Activated CD4-positive, alpha-beta memory T cell treated with anti-CD3 and anti-CD28 coated beads for 36 hours (primary cell): ENCODE results near the gene DNMT3L. TPM values are rescaled to one million over a fixed set of nuclear protein-coding genes. Genes with fewer than 3 reads are reported as not detected.

ENCODE experiments used
- CTCF ChIA-PET: fragments of 350-600 bp; sonication (Branson Sonifier 250); formaldehyde crosslinking; loops from one replicate; lab custom pipeline; 2021; ENCODE audit warnings: antibody characterized with exemption, inconsistent platforms; lab: Charles Lee
- POLR2A ChIA-PET: fragments of 350-600 bp; sonication (Branson Sonifier 250); formaldehyde crosslinking; loops from one replicate; lab custom pipeline; 2021; ENCODE audit warnings: antibody characterized with exemption; lab: Charles Lee
- DNase-seq: peaks from one replicate; pipeline ENCODE4 v3.0.0-alpha.2; 2020
- H3K27ac Mint-ChIP-seq: one replicate; pipeline ENCODE4 v1.8.0; 2021; ENCODE audit warnings: mixed read lengths
- H3K27me3 Mint-ChIP-seq: one replicate; pipeline ENCODE4 v1.8.0; 2021; ENCODE audit warnings: mixed read lengths
- H3K36me3 Mint-ChIP-seq: one replicate; pipeline ENCODE4 v1.8.0; 2021; ENCODE audit warnings: mixed read lengths
- H3K4me1 Mint-ChIP-seq: one replicate; pipeline ENCODE4 v1.8.0; 2021; ENCODE audit warnings: low read depth, mixed read lengths
- H3K4me3 Mint-ChIP-seq: one replicate; pipeline ENCODE4 v1.8.0; 2021; ENCODE audit warnings: mild to moderate bottlenecking, mixed read lengths
- H3K9me3 Mint-ChIP-seq: one replicate; pipeline ENCODE4 v1.8.0; 2021; ENCODE audit warnings: mixed read lengths
- intact Hi-C: fragments of 100-400 bp; cut with micrococcal nuclease; formaldehyde crosslinking; loops from one replicate; pipeline ENCODE4 v1.15.1; 2023
- total RNA-seq, 2 experiments: library from RNA; stranded (reverse); gene quantifications; one replicate each; pipeline ENCODE4 v1.2.3, GENCODE V29; 2021

DNMT3L gene
- total RNA-seq, 2 experiments from 2014 or later, result not detected

- intact Hi-C loops, result no loop called here
- no peaks in the 10 kb centered on the region for H3K9me3 Mint-ChIP-seq
- peak; percentile 17 for DNase-seq
These were observed 32.0 kb upstream of the DNMT3L start for GRCh38 chr21:44293551-44294231.

GRCh38 chr21:44292812-44293195, 31.1 kb upstream of the DNMT3L start:
- intact Hi-C loops, result no loop called here
- Mint-ChIP-seq H3K27ac (no peak overlapping the region), H3K4me3 (no peak overlapping the region), H3K36me3 (no peaks in the 10 kb centered on the region), H3K9me3 (no peaks in the 10 kb centered on the region), H3K27me3 (peaks cover 1% of the 10 kb centered on the region), H3K4me1 (peaks cover 11% of the 10 kb centered on the region)
- no peak for DNase-seq
- POLR2A ChIA-PET, result no interaction called here
- CTCF ChIA-PET, result interaction anchor here (0.6 kb wide), 1 partner anchor 12 kb away, joined by 3 read pairs; no protein-coding TSS in a partner anchor

More at GRCh38 chr21:44293551-44294231, 32.0 kb upstream of the DNMT3L start:
- Mint-ChIP-seq H3K36me3 (no peaks in the 10 kb centered on the region), H3K27ac (no peak overlapping the region), H3K27me3 (no peaks in the 10 kb centered on the region), H3K4me3 (no peak overlapping the region), H3K4me1 (peaks cover 20% of the 10 kb centered on the region)
- POLR2A ChIA-PET, result no interaction called here
- CTCF ChIA-PET, result no interaction called here

GRCh38 chr21:44291936-44292811, 30.5 kb upstream of the DNMT3L start:
- intact Hi-C loops, result no loop called here
- Mint-ChIP-seq H3K36me3 (no peaks in the 10 kb centered on the region), H3K4me1 (peaks cover 5% of the 10 kb centered on the region), H3K27ac (no peak overlapping the region), H3K9me3 (no peaks in the 10 kb centered on the region), H3K27me3 (peaks cover 3% of the 10 kb centered on the region), H3K4me3 (no peak overlapping the region)
- no peak for DNase-seq
- ChIA-PET CTCF (no interaction called here), POLR2A (no interaction called here)

GRCh38 chr21:44291078-44291935, 29.6 kb upstream of the DNMT3L start:
- peaks cover 5% of the 10 kb centered on the region for H3K4me1 Mint-ChIP-seq
- H3K36me3 Mint-ChIP-seq, result no peaks in the 10 kb centered on the region
- CTCF ChIA-PET, result no interaction called here
- intact Hi-C loops, result no loop called here
- peaks cover 3% of the 10 kb centered on the region for H3K27me3 Mint-ChIP-seq
- no peak overlapping the region for H3K4me3 Mint-ChIP-seq
- POLR2A ChIA-PET, result no interaction called here
- H3K9me3 Mint-ChIP-seq, result no peaks in the 10 kb centered on the region
- H3K27ac Mint-ChIP-seq, result no peak overlapping the region
- no peak for DNase-seq

- CTCF ChIA-PET, result no interaction called here
- Mint-ChIP-seq H3K4me3 (no peak overlapping the region), H3K9me3 (no peaks in the 10 kb centered on the region), H3K36me3 (no peaks in the 10 kb centered on the region), H3K27me3 (peaks cover 3% of the 10 kb centered on the region), H3K4me1 (peaks cover 5% of the 10 kb centered on the region), H3K27ac (no peak overlapping the region)
- DNase-seq, result no peak
- POLR2A ChIA-PET, result no interaction called here
- intact Hi-C loops, result no loop called here
These were observed 28.8 kb upstream of the DNMT3L start for GRCh38 chr21:44290327-44291077.

GRCh38 chr21:44289381-44290010, 27.8 kb upstream of the DNMT3L start:
- POLR2A ChIA-PET, result no interaction called here
- intact Hi-C loops, result no loop called here

GRCh38 chr21:44288251-44289110, 26.8 kb upstream of the DNMT3L start:
- intact Hi-C loops, result no loop called here
- Mint-ChIP-seq H3K27ac (no peak overlapping the region), H3K36me3 (no peaks in the 10 kb centered on the region), H3K4me3 (no peak overlapping the region), H3K9me3 (no peaks in the 10 kb centered on the region), H3K4me1 (no peaks in the 10 kb centered on the region), H3K27me3 (peaks cover 3% of the 10 kb centered on the region)
- ChIA-PET POLR2A (no interaction called here), CTCF (interaction anchor here (2.3 kb wide), 1 partner anchor 9 kb away, joined by 11 read pairs; no protein-coding TSS in a partner anchor)
- DNase-seq, result no peak

More at GRCh38 chr21:44289381-44290010, 27.8 kb upstream of the DNMT3L start:
- H3K4me3 Mint-ChIP-seq, result no peak overlapping the region
- no peak overlapping the region for H3K27ac Mint-ChIP-seq
- CTCF ChIA-PET, result no interaction called here
- H3K4me1 Mint-ChIP-seq, result no peaks in the 10 kb centered on the region
- H3K27me3 Mint-ChIP-seq, result peaks cover 3% of the 10 kb centered on the region
- H3K9me3 Mint-ChIP-seq, result no peaks in the 10 kb centered on the region
- H3K36me3 Mint-ChIP-seq, result no peaks in the 10 kb centered on the region
- DNase-seq, result no peak

- intact Hi-C loops, result no loop called here
- no peaks in the 10 kb centered on the region for H3K4me1 Mint-ChIP-seq
- H3K4me3 Mint-ChIP-seq, result no peak overlapping the region
- peaks cover 3% of the 10 kb centered on the region for H3K27me3 Mint-ChIP-seq
- H3K27ac Mint-ChIP-seq, result no peak overlapping the region
- H3K36me3 Mint-ChIP-seq, result no peaks in the 10 kb centered on the region
- POLR2A ChIA-PET, result interaction anchor here (1.1 kb wide), 1 partner anchor 11 kb away, joined by 3 read pairs; no protein-coding TSS in a partner anchor
- H3K9me3 Mint-ChIP-seq, result no peaks in the 10 kb centered on the region
- CTCF ChIA-PET, result interaction anchor here (2.3 kb wide), 1 partner anchor 10 kb away, joined by 11 read pairs; no protein-coding TSS in a partner anchor
- no peak for DNase-seq
These were observed 25.3 kb upstream of the DNMT3L start for GRCh38 chr21:44286716-44287632.

- Mint-ChIP-seq H3K9me3 (no peaks in the 10 kb centered on the region), H3K4me3 (no peak overlapping the region), H3K36me3 (no peaks in the 10 kb centered on the region), H3K4me1 (no peaks in the 10 kb centered on the region), H3K27ac (no peak overlapping the region), H3K27me3 (peaks cover 3% of the 10 kb centered on the region)
- intact Hi-C loops, result no loop called here
- no peak for DNase-seq
- POLR2A ChIA-PET, result interaction anchor here (1.1 kb wide), 1 partner anchor 12 kb away, joined by 3 read pairs; no protein-coding TSS in a partner anchor
- CTCF ChIA-PET, result interaction anchor here (2.3 kb wide), 1 partner anchor 11 kb away, joined by 11 read pairs; no protein-coding TSS in a partner anchor
These were observed 24.5 kb upstream of the DNMT3L start for GRCh38 chr21:44286086-44286715.
